Endothelial cell of umbilical vein (primary cell): ENCODE measurements around the gene PTGES3L. TPM values are rescaled to one million over a fixed set of nuclear protein-coding genes. Genes with fewer than 3 reads are reported as not detected.

Experiments used
- BruUV-seq: library from RNA; stranded (reverse); fragments of 400-500 nt; replicated peaks from 2 replicates; lab custom pipeline; 2021; lab: Mats Ljungman, UMichigan
- CTCF ChIA-PET: fragments of 300-600, 350-600 bp; sonication (Branson Sonifier 250); formaldehyde crosslinking; loops from one replicate; lab custom pipeline; 2021; ENCODE audit warnings: antibody characterized with exemption, inconsistent platforms; lab: Charles Lee
- POLR2A ChIA-PET: fragments of 300-600, 350-600 bp; sonication (Branson Sonifier 250); formaldehyde crosslinking; loops from one replicate; lab custom pipeline; 2021; ENCODE audit warnings: antibody characterized with exemption, inconsistent platforms; lab: Charles Lee
- DNase-seq: peaks from one replicate; pipeline ENCODE4 v3.0.0-alpha.2; 2011; ENCODE audit warnings: low read depth, low spot score
- FAIRE-seq: peaks from 2 replicates; lab custom pipeline; 2011; peaks lifted over from hg19 to GRCh38; lab: Jason Lieb, UNC
- H2AFZ ChIP-seq: 2 replicates; pipeline ENCODE4 v1.6.0; 2012; ENCODE audit warnings: low read depth, low read length, control low read depth, inconsistent platforms
- H3K27ac ChIP-seq: 2 replicates; pipeline ENCODE4 v1.5.1; 2011; ENCODE audit warnings: low read depth, mild to moderate bottlenecking, control low read depth, low read length, moderate library complexity; ENCODE audit not compliant: insufficient read depth
- H3K27me3 ChIP-seq, 2 experiments: 2 replicates each; pipeline versions ENCODE4 v1.6.0 to v1.6.1; 2011; ENCODE audit warnings: low read length in 2 of 2, mixed read lengths in 1 of 2; ENCODE audit not compliant: control insufficient read depth in 2 of 2, insufficient read depth in 2 of 2
- H3K36me3 ChIP-seq, 2 experiments: 2 replicates in 1 of 2; 3 replicates in 1 of 2; pipeline ENCODE4 v1.5.1; 2011; ENCODE audit warnings: low read length in 2 of 2, mild to moderate bottlenecking in 1 of 2, moderate library complexity in 1 of 2; ENCODE audit not compliant: control insufficient read depth in 2 of 2, insufficient read depth in 2 of 2; ENCODE audit errors: extremely low read depth in 1 of 2
- H3K4me1 ChIP-seq: 3 replicates; pipeline ENCODE4 v1.5.1; 2011; ENCODE audit warnings: mild to moderate bottlenecking, low read length; ENCODE audit not compliant: control insufficient read depth, insufficient read depth; ENCODE audit errors: extremely low read depth
- H3K4me2 ChIP-seq: 2 replicates; pipeline ENCODE4 v1.6.1; 2011; ENCODE audit warnings: low read length, control low read depth, mixed read lengths; ENCODE audit not compliant: insufficient read depth
- H3K4me3 ChIP-seq, 3 experiments: fragments of 200-600 bp in 1 of 3; sonication (generic), shearing (Covaris generic) in 1 of 3; replicated peaks in 1 of 3; 2 replicates each; pipeline ENCODE4 v1.5.1; 2011 to 2016; ENCODE audit warnings: control low read depth in 3 of 3, low read length in 3 of 3, mild to moderate bottlenecking in 2 of 3, inconsistent platforms in 1 of 3, low read depth in 1 of 3, moderate library complexity in 1 of 3; ENCODE audit not compliant: insufficient read depth in 1 of 3
- H3K79me2 ChIP-seq: 2 replicates; pipeline ENCODE4 v1.6.0; 2012; ENCODE audit warnings: low read length, inconsistent platforms; ENCODE audit not compliant: control insufficient read depth, insufficient read depth
- H3K9ac ChIP-seq: replicated peaks from 2 replicates; pipeline ENCODE3; 2011; ENCODE audit warnings: low read length, control low read depth; ENCODE audit not compliant: insufficient read depth; ENCODE audit errors: extremely low read depth
- H3K9me1 ChIP-seq: replicated peaks from 3 replicates; pipeline ENCODE4 v1.6.0; 2011; ENCODE audit warnings: mild to moderate bottlenecking, low read length; ENCODE audit not compliant: control insufficient read depth, insufficient read depth; ENCODE audit errors: extremely low read depth
- H3K9me3 ChIP-seq: replicated peaks from 2 replicates; pipeline ENCODE4 v1.5.1; 2012; ENCODE audit warnings: low read length, inconsistent platforms; ENCODE audit not compliant: control insufficient read depth, insufficient read depth
- H4K20me1 ChIP-seq: replicated peaks from 2 replicates; pipeline ENCODE3; 2011; ENCODE audit warnings: mild to moderate bottlenecking, low read length; ENCODE audit not compliant: control insufficient read depth, insufficient read depth; ENCODE audit errors: extremely low read depth
- EZH2 ChIP-seq: IDR thresholded peaks from 2 replicates; pipeline ENCODE4 v1.6.1; 2012; ENCODE audit warnings: borderline replicate concordance, low read depth, mild to moderate bottlenecking, moderate library complexity, low read length, inconsistent platforms; ENCODE audit not compliant: severe bottlenecking
- FOS ChIP-seq: IDR thresholded peaks from 2 replicates; pipeline ENCODE4 v1.6.1; 2011; ENCODE audit warnings: mild to moderate bottlenecking, low read length, moderate library complexity, borderline replicate concordance; ENCODE audit not compliant: insufficient read depth
- GATA2 ChIP-seq: IDR thresholded peaks from 2 replicates; pipeline ENCODE4 v1.7.0; 2011; ENCODE audit warnings: low read depth, mild to moderate bottlenecking, moderate library complexity, mixed read lengths, low read length; ENCODE audit not compliant: insufficient read length, insufficient read depth
- JUN ChIP-seq: IDR thresholded peaks from 2 replicates; pipeline ENCODE4 v1.6.1; 2011; ENCODE audit warnings: borderline replicate concordance, low read depth; ENCODE audit not compliant: insufficient read length, insufficient read depth
- MYC ChIP-seq: IDR thresholded peaks from one replicate; pipeline ENCODE4 v1.6.1; 2011; ENCODE audit warnings: mild to moderate bottlenecking, low read depth, low read length
- POLR2A ChIP-seq: IDR thresholded peaks from 2 replicates; pipeline ENCODE4 v1.6.1; 2012; ENCODE audit warnings: low read depth, mild to moderate bottlenecking, control low read depth, low read length
- POLR2AphosphoS5 ChIP-seq: IDR thresholded peaks from 2 replicates; pipeline ENCODE4 v1.6.1; 2012; ENCODE audit warnings: low read depth, mild to moderate bottlenecking, control low read depth, low read length, moderate library complexity; ENCODE audit not compliant: insufficient read depth
- dilution Hi-C: fragments of 300-500 bp; cut with MboI; formaldehyde crosslinking; loops from one replicate; pipeline ENCODE4 v1.15.0; 2019; ENCODE audit warnings: low sequenced_read_pairs; ENCODE audit not compliant: extremely low pct_ligation_motif_present
- intact Hi-C: fragments of 100-400 bp; cut with micrococcal nuclease; formaldehyde crosslinking; loops from one replicate; pipeline ENCODE4 v1.10.0; 2022
- polyA plus RNA-seq, 4 experiments: library from polyadenylated mRNA; depleted of rRNA in 3 of 4; stranded (reverse) in 3 of 4; unstranded in 1 of 4; fragments of >200 nt; gene quantifications; 2 replicates each; pipeline versions ENCODE4 v1.2.1 to v1.2.3, GENCODE V29; 2011 to 2012; ENCODE audit warnings: missing spikeins in 1 of 4
- total RNA-seq: library from RNA; stranded (reverse); gene quantifications from 2 replicates; pipeline ENCODE4 v1.2.3, GENCODE V29; 2021
- TF ChIP-seq, protein P1 (sequence below), 2 donors: IDR thresholded peaks; 1 replicate in 1 of 2; 2 replicates in 1 of 2; pipeline ENCODE4 v1.5.1; 2011; ENCODE audit warnings: low read length in 2 of 2, mild to moderate bottlenecking in 2 of 2, moderate library complexity in 2 of 2, control low read depth in 1 of 2, inconsistent platforms in 1 of 2, low read depth in 1 of 2; ENCODE audit not compliant: insufficient read depth in 1 of 2; ENCODE audit errors: extremely low read depth in 1 of 2
- TF ChIP-seq, protein P2 (sequence below): IDR thresholded peaks from 2 replicates; pipeline ENCODE4 v1.6.1; 2011; ENCODE audit not compliant: insufficient read depth, insufficient read length

Gene PTGES3L
- total and polyA plus RNA-seq, 2 donors (not counting 3 experiments of a cell fraction or from before 2014, with no cell fraction given), result 0.23 TPM; not detected in 1

DNA sequence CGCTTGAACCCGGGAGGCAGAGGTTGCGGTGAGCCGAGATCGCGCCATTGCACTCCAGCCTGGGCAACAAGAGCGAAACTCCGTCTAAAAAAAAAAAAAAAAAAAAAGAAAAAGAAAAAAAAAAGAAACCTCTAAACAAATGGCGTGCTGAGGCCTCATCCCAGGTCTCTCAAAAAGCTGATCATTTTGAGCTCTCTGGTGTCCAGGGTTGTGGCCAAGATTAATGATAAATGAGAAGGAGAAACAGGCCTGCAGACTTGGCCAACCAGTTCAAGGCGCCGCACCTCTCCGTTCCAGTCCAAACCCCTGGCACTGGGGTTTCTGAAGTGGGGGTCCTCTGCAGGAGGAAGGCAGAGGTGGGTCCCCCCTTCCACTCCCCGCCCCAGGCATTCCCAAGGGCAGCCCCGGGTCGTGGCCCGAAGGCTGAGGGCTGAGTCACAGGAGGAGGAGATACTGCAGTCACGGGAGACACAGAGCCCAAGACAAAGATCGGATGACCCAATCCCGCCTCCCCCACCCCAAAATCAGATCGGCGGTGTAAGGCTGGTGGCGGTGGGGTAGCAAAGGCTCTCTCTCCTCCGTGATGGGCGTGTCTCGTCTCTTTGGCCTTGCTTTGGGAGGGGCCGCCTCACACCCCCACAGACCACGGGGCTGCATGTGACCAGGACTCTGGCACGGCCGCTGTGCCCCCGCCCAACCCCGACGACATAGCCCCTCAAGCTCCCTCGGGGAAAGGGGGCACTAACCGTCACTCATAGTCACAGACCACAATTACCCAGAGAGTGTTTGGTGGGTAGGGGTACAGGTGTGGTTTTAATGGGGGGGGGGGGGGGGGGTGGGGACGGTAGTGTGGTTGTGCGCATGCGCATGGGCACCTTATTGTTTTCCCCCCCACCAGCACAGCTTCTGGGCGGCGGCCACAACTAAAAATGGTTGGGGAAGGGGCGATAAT is 41.2 kb upstream of the PTGES3L start:
- dilution Hi-C loops, result no loop called here
- peak overlapping the region; percentile 78 to 97 (median 82) for H3K4me3 ChIP-seq
- ChIA-PET CTCF (interaction anchor here (0.6 to 5.5 kb wide), 3 partner anchors 10 to 295 kb away, joined by 3 to 22 read pairs (median 3); partner anchors contain the start of gene IFI35), POLR2A (interaction anchor here (0.5 to 2.7 kb wide), 4 partner anchors 20 to 295 kb away, joined by 3 to 13 read pairs (median 4); partner anchors contain the start of gene RPL27)
- TF ChIP-seq POLR2A (peak; percentile 55), GATA2 (peak; percentile 33), POLR2AphosphoS5 (peak; percentile 82), JUN (no peak), EZH2 (no peak), MYC (no peak), FOS (peak; percentile 58)
- TF ChIP-seq, protein P1, sequence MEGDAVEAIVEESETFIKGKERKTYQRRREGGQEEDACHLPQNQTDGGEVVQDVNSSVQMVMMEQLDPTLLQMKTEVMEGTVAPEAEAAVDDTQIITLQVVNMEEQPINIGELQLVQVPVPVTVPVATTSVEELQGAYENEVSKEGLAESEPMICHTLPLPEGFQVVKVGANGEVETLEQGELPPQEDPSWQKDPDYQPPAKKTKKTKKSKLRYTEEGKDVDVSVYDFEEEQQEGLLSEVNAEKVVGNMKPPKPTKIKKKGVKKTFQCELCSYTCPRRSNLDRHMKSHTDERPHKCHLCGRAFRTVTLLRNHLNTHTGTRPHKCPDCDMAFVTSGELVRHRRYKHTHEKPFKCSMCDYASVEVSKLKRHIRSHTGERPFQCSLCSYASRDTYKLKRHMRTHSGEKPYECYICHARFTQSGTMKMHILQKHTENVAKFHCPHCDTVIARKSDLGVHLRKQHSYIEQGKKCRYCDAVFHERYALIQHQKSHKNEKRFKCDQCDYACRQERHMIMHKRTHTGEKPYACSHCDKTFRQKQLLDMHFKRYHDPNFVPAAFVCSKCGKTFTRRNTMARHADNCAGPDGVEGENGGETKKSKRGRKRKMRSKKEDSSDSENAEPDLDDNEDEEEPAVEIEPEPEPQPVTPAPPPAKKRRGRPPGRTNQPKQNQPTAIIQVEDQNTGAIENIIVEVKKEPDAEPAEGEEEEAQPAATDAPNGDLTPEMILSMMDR (IDR thresholded peaks at IDR 0.05; ENCODE audit: extremely low read depth in 1 of 2, insufficient read depth in 1 of 2, low read depth in 1 of 2, low read length in 2 of 2), result no peak
- TF ChIP-seq, protein P2, sequence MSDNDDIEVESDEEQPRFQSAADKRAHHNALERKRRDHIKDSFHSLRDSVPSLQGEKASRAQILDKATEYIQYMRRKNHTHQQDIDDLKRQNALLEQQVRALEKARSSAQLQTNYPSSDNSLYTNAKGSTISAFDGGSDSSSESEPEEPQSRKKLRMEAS, result no peak
- intact Hi-C loops, result loop anchor here (1.0 to 2.0 kb wide), 3 partner anchors 14 to 150 kb away; partner anchors contain the start of genes IFI35, NBR1 and RPL27
- H3K36me3 ChIP-seq, result peaks cover 0 to 14% of the 10 kb centered on the region in 2 experiments
- peak overlapping the region; percentile 87 for H2AFZ ChIP-seq
- peak overlapping the region; percentile 71 for H3K9ac ChIP-seq
- peaks cover 37% of the 10 kb centered on the region for H3K79me2 ChIP-seq
- no peaks in the 10 kb centered on the region for H3K9me3 ChIP-seq
- BruUV-seq, result no TSS peak
- DNase-seq (peak; percentile 72), FAIRE-seq (peak; percentile 81)
- peak overlapping the region; percentile 60 for H3K27ac ChIP-seq
- no peaks in the 10 kb centered on the region for H4K20me1 ChIP-seq
- peaks cover 31% of the 10 kb centered on the region for H3K4me1 ChIP-seq
- H3K27me3 ChIP-seq, result no peaks in the 10 kb centered on the region
- no peaks in the 10 kb centered on the region for H3K9me1 ChIP-seq
- peak overlapping the region; percentile 44 for H3K4me2 ChIP-seq
